HG02870 (cell line): ENCODE data around the gene AMBP.

ENCODE experiments used
- ATAC-seq: cut with Tn5 transposase; IDR thresholded peaks from one replicate; pipeline ENCODE4 v1.9.1; 2021; ENCODE audit warnings: mild to moderate bottlenecking, moderate library complexity; ENCODE audit not compliant: unreplicated experiment

The AMBP gene

DNA sequence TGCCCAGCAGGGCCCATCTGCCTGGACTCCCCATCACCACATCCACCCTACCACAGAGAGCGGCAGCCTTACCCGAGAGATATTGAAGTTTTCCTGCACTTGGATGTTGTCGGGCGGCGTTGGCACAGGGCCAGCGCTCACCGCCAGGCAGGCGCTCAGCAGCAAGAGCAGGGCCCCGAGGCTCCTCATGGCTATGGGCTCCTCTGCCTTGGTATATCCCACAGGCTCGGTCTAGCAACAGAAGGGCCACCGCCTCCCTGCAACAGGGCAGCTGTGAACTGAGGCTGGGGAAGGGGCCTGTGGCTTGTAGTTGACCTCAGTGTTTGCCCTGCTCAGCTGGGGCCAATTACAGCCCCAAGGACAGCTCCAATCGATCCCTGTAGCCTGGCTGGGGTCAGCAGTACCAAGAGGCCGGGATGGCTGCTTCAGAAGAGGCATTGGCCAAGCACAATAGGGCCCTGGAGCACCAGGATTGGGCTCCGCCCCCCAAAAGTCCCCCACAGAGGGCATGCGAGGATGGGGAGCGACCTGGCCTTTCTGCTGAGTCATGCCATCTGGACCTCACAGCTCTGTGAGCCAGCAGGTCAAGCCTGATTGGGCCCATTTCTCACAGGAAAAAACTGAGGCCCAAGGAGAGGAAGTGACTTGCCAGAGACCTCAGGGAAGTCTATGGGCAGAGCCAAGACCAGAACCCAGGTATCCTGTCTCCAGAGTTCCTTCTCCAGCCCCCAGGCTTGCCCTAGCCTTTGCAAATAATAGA, at the start of gene AMBP:
Gene AMBP, minus strand, starts transcription at position 280 of the 760 bp plus-strand sequence. Its CDS starts 91 bp downstream, at position 189.
- ATAC-seq: no peak

GRCh38 chr9:114126247-114127060, 48.4 kb upstream of the AMBP start:
- no peak for ATAC-seq

DNA sequence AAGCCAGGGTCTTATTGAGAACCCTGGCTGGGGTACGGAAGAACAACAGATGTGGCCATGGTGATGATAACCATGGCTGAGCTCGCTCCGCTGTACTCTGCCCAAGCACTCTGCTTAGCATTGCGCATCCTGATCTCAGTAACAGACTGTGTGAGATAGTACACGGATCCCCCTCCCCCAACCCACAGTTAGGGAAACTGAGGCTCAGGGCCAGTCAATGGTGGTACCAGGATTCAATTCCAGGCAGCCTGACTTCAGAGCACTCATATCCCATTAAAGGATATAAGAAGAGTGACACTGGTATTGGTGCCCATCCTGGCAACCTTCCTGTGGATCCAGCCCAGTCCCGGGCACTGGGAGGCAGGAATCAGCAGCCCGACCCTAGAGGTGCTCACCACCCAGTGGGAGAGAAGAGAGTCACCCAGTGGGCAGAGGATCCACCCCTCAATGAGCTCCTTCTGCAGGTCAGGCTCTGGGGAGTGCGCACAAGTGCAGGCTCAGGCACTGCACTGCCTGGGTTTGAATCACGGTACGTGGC, 47.4 kb upstream of the AMBP start:
- ATAC-seq: no peak

GRCh38 chr9:114124666-114125475, 46.8 kb upstream of the AMBP start:
- no peak for ATAC-seq

DNA sequence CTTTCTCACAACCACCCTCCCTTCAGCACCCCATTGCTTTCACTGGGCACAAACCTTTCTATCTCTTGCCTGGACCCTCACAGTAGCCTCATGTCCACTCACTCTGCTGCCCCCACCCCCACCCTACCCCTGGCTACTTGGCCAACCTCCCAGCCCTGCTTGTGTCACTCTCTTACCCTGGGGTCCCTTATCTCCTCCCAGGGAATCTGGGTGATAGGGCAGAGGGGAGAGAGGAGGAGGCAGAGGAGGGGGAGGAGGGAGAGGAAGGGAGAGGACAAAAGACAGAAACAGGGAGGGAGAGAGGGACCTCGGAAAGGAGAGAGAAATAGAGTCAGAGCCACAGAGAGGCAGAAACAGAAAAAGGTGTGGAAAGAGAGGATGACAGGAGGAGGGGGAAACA, 46.0 kb upstream of the AMBP start:
- ATAC-seq: no peak

- no peak for ATAC-seq
Observed at GRCh38 chr9:114123031-114123977, 45.2 kb upstream of the AMBP start.

DNA sequence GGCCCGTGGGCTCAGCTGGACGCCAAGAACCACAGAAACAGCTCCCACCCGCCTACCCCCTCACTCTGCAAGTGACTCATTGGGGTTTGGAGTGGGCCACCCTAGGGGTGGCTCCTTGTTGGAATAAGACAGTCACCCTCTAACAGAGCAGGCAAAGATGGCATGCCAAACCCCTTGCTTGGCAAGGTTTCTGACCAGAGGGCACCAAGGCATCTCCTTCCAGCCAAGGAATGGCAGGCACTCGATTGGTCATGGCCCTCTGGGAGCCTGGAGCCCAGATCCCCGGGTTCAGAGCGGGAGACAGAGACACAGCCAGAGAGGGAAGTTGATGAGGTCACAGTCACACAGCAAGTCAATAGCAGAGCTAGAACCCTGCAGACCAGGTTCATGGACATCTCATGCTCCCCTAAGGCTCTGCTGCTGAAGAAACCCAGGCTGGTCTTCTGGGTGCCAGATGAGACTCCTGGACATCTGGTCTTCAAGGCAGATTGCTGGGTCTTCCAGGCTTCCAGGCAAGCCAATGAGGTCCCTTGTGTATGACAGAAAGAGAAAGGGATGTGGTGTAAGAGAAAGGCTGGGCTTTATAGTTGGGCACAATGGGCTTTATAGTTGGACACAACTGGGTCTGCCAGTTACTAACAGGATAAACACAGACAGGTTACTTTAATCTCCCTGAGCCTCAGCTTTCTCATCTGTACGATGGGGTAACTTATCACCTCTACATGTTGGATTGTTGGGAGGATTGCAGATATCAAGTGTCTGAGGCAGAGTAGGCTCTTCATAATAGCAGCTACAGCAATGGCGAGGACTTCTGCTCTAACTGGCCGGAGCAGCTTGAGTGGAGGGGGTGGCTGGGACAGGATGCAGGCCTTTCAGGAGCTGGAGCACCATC, 44.3 kb upstream of the AMBP start:
- no peak for ATAC-seq

DNA sequence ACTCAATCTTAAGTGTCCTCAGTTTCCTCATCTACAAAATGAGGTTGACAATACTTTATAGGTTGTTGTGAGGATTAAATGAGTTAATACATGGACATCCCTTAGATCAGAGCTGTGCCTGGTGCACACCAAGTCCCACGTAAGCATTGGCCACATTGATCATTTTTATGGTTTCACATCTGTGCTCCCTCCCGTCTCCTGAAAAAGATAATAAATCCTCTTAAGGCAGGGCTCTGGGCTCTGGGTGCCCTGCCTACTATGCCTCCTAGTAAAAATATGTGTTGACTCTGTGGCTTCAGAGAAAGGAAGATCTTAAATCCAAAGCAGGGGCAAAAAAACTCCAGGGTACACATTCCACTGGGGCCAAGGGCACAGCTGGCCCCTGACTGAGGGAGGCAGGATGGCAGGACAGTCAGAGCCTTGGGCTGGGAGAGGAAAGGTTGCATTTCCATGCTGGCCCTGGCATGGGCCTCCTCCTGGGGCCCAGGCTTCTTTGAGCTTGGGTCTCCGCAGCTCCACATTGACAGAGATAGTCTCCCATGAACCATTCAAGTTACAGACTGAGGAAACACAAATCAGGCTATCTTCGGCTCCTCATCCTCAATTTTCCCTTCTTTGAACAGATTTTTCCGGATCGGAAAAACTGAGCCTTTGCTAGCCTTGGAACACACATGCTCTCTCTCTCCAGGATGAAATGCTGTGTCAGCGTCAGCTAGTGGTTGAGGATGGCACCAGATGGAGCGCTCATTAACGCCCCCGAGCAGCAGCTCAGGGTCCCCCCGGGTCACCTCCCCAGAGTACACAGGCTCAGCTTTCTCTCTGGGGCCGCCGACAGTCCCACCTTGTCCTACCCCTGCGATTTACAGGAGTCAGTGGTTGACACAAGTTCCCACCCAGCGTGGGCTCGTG, 43.4 kb upstream of the AMBP start:
- ATAC-seq: no peak

GRCh38 chr9:114120192-114121014, 42.3 kb upstream of the AMBP start:
- no peak for ATAC-seq

GRCh38 chr9:114119242-114120191, 41.4 kb upstream of the AMBP start:
- no peak for ATAC-seq

GRCh38 chr9:114117996-114118830, 40.1 kb upstream of the AMBP start:
- no peak for ATAC-seq

GRCh38 chr9:114117614-114117995, 39.5 kb upstream of the AMBP start:
- no peak for ATAC-seq

DNA sequence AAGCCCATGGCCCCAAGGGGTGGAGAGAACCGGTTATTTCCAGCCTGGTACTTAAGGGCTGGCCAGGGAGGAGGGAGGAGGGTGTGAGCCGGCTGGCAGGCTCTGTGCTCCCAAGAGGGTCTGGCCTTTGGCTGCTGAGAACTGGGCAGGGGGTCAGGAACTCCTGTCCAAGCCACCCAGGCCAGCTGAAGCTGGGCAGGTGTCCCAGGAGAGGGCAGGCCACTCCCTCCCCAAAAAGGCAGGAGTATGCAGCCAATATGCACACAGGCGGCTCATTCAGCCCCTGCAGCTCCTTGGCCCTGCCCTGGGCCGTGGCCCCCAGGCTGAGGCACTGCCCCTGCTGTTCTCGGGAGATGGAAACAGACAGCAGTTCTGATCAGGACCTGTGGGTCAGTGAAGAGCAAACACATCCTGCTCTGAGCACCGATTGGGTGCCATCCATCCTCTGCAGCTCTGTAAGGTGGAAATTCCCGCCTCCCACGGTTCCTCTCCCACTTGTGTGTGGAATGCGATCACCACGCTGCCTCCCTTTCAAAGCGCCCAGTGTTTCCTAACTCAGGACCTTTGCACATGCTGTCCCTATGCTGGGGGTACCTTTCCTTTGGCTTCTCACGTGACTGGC, 38.1 kb upstream of the AMBP start:
- ATAC-seq: no peak

- no peak for ATAC-seq
Observed at GRCh38 chr9:114115654-114116125, 37.6 kb upstream of the AMBP start.

GRCh38 chr9:114114364-114114763, 36.3 kb upstream of the AMBP start:
- ATAC-seq: no peak
